ENCODE measurements around the gene CDK6. TPM values are rescaled to one million over a fixed set of nuclear protein-coding genes. Genes with fewer than 3 reads are reported as not detected.

The CDK6 gene
- total RNA-seq, 1 experiment from 2014 or later: 10.5 TPM

- Histone ChIP-seq H3K27me3 (replicated peaks; ENCODE audit: insufficient read depth, low read depth, low read length, poor library complexity) (no peaks in the 10 kb centered on the region), H3K27ac (ENCODE audit: low read depth, low read length, poor library complexity, severe bottlenecking) (no peak overlapping the region), H3K4me3 (ENCODE audit: low read depth, low read length, poor library complexity, severe bottlenecking) (no peak overlapping the region), H3K4me1 (ENCODE audit: insufficient read depth, low read length, poor library complexity, severe bottlenecking) (peaks cover 14% of the 10 kb centered on the region), H3K9me3 (ENCODE audit: low read depth, low read length, poor library complexity, severe bottlenecking) (no peaks in the 10 kb centered on the region), H3K36me3 (ENCODE audit: insufficient read depth, low read length, poor library complexity, severe bottlenecking) (no peaks in the 10 kb centered on the region)
- intact Hi-C loops (cut with micrococcal nuclease; ENCODE audit: unreplicated experiment): no loop called here
- CTCF ChIA-PET: no interaction called here
- POLR2A ChIA-PET (ENCODE audit: low non-redundant PET): no interaction called here
- no TSS peak for BruUV-seq (replicated peaks)
- DNase-seq (ENCODE audit: low spot score): no peak
- no peak for TF ChIP-seq CTCF (conservative IDR thresholded peaks at IDR 0.05; ENCODE audit: low read depth, low read length)
- TF ChIP-seq EZH2 (IDR thresholded peaks at IDR 0.05; ENCODE audit: borderline replicate concordance, low read depth, low read length, poor library complexity, severe bottlenecking): no peak
Observed at GRCh38 chr7:92778972-92779371, 57.4 kb downstream of the CDK6 start.

- H3K36me3 ChIP-seq (ENCODE audit: insufficient read depth, low read length, poor library complexity, severe bottlenecking): no peaks in the 10 kb centered on the region
- TF ChIP-seq EZH2 (IDR thresholded peaks at IDR 0.05; ENCODE audit: borderline replicate concordance, low read depth, low read length, poor library complexity, severe bottlenecking) (no peak), CTCF (conservative IDR thresholded peaks at IDR 0.05; ENCODE audit: low read depth, low read length) (no peak)
- no peaks in the 10 kb centered on the region for H3K9me3 ChIP-seq (ENCODE audit: low read depth, low read length, poor library complexity, severe bottlenecking)
- no peak overlapping the region for H3K27ac ChIP-seq (ENCODE audit: low read depth, low read length, poor library complexity, severe bottlenecking)
- H3K27me3 ChIP-seq (replicated peaks; ENCODE audit: insufficient read depth, low read depth, low read length, poor library complexity): no peaks in the 10 kb centered on the region
- intact Hi-C loops (cut with micrococcal nuclease; ENCODE audit: unreplicated experiment): no loop called here
- POLR2A ChIA-PET (ENCODE audit: low non-redundant PET): no interaction called here
- H3K4me3 ChIP-seq (ENCODE audit: low read depth, low read length, poor library complexity, severe bottlenecking): no peak overlapping the region
- CTCF ChIA-PET: no interaction called here
- DNase-seq (ENCODE audit: low spot score): no peak
- BruUV-seq (replicated peaks): no TSS peak
- H3K4me1 ChIP-seq (ENCODE audit: insufficient read depth, low read length, poor library complexity, severe bottlenecking): peaks cover 14% of the 10 kb centered on the region
Observed at GRCh38 chr7:92777993-92778392, 58.4 kb downstream of the CDK6 start.

- Histone ChIP-seq H3K27me3 (replicated peaks; ENCODE audit: insufficient read depth, low read depth, low read length, poor library complexity) (no peaks in the 10 kb centered on the region), H3K4me3 (ENCODE audit: low read depth, low read length, poor library complexity, severe bottlenecking) (no peak overlapping the region), H3K4me1 (ENCODE audit: insufficient read depth, low read length, poor library complexity, severe bottlenecking) (no peaks in the 10 kb centered on the region), H3K27ac (ENCODE audit: low read depth, low read length, poor library complexity, severe bottlenecking) (no peak overlapping the region), H3K36me3 (ENCODE audit: insufficient read depth, low read length, poor library complexity, severe bottlenecking) (no peaks in the 10 kb centered on the region), H3K9me3 (ENCODE audit: low read depth, low read length, poor library complexity, severe bottlenecking) (no peaks in the 10 kb centered on the region)
- BruUV-seq (replicated peaks): no TSS peak
- CTCF ChIA-PET: no interaction called here
- DNase-seq (ENCODE audit: low spot score): no peak
- TF ChIP-seq EZH2 (IDR thresholded peaks at IDR 0.05; ENCODE audit: borderline replicate concordance, low read depth, low read length, poor library complexity, severe bottlenecking) (no peak), CTCF (conservative IDR thresholded peaks at IDR 0.05; ENCODE audit: low read depth, low read length) (no peak)
- intact Hi-C loops (cut with micrococcal nuclease; ENCODE audit: unreplicated experiment): no loop called here
- POLR2A ChIA-PET (ENCODE audit: low non-redundant PET): no interaction called here
Observed at GRCh38 chr7:92773808-92774207, 62.6 kb downstream of the CDK6 start.

Data from A673 (cell line).